Fibroblast of pulmonary artery (primary cell): ENCODE measurements around the gene ACP1.

ENCODE experiments used
- DNase-seq: peaks from one replicate; pipeline ENCODE4 v3.0.0-alpha.2; 2010; ENCODE audit warnings: low read depth
- H3K4me3 ChIP-seq: replicated peaks from 2 replicates; pipeline ENCODE4 v1.5.1; 2011; ENCODE audit warnings: low read depth, mild to moderate bottlenecking, control low read depth, low read length, moderate library complexity
- TF ChIP-seq, protein P1 (sequence below): IDR thresholded peaks from 2 replicates; pipeline ENCODE4 v1.5.1; 2011; ENCODE audit warnings: mild to moderate bottlenecking, control low read depth, low read length, inconsistent platforms; ENCODE audit errors: missing control alignments

Gene ACP1

DNA sequence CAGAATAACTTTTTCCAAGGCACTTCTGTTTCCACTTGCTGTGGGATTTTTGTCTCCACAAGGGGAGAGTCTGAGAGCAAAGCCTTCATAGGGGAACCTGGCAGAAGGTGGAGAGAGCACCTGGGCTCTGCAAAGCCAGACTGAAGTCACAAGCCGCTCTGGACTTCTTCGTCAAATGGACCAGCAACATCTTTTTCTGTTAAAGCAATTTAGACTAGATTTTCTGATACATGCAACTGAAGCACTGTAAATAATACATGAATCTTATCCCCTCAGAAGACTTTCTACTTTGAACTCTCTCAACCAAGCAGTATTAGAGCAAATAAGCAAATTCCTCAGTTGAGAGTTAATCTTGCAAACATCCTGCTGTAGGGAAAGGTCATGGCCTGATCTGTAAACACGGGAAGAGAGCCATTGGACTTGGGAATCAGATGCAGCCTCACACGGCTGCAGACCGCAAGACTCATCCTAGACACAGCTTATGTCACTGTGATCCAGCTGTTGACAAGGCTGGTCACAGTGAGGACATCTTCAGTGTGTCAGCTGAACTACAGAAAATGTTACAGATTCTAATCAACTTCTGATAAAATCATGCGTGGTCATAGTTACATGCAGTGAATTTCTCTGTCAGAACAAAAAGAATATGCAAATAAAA, 4.1 kb upstream of the ACP1 start:
- H3K4me3 ChIP-seq = no peak overlapping the region
- no peak for DNase-seq
- TF ChIP-seq, protein P1, sequence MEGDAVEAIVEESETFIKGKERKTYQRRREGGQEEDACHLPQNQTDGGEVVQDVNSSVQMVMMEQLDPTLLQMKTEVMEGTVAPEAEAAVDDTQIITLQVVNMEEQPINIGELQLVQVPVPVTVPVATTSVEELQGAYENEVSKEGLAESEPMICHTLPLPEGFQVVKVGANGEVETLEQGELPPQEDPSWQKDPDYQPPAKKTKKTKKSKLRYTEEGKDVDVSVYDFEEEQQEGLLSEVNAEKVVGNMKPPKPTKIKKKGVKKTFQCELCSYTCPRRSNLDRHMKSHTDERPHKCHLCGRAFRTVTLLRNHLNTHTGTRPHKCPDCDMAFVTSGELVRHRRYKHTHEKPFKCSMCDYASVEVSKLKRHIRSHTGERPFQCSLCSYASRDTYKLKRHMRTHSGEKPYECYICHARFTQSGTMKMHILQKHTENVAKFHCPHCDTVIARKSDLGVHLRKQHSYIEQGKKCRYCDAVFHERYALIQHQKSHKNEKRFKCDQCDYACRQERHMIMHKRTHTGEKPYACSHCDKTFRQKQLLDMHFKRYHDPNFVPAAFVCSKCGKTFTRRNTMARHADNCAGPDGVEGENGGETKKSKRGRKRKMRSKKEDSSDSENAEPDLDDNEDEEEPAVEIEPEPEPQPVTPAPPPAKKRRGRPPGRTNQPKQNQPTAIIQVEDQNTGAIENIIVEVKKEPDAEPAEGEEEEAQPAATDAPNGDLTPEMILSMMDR = no peak

DNA sequence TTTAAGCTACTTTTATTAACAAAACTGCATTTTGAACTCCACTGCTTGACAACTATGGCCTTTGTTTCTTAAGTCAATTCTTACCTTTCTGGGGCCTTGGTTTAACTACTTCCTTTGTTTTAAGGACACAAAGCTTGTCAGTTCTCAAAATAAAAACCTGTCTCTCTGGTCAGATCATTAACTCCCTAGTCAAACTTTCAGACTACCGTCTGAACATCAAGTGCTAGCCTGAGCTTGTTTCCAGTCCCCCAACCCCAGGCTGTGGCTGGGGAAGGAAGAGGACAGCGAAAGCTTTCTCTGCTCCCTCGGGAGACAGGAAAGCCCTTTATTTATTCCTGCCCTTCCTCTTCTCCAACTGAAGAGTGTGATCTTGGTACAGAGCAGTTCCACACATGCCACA, 2.6 kb upstream of the ACP1 start:
- no peak overlapping the region for H3K4me3 ChIP-seq
- TF ChIP-seq, protein P1 = no peak

GRCh38 chr2:263022-263738, 1.6 kb upstream of the ACP1 start:
- peak overlapping the region; percentile 97 for H3K4me3 ChIP-seq
- no peak for DNase-seq
- TF ChIP-seq, protein P1 = no peak

More for the DNA sequence above, 2.6 kb upstream of the ACP1 start:
- DNase-seq = no peak

GRCh38 chr2:263774-264492, 814 bp upstream of the ACP1 start, which contains the start of gene SH3YL1:
Gene SH3YL1 (minus strand): TSS chr2:264032. CDS start chr2:263984, 48 bp downstream.
- H3K4me3 ChIP-seq = peak within 1 kb of the TSS; percentile 97
- TF ChIP-seq, protein P1 = no peak
- peak; percentile 16 for DNase-seq

GRCh38 chr2:268323-268722, 3.6 kb downstream of the ACP1 start:
- no peak for DNase-seq

DNA sequence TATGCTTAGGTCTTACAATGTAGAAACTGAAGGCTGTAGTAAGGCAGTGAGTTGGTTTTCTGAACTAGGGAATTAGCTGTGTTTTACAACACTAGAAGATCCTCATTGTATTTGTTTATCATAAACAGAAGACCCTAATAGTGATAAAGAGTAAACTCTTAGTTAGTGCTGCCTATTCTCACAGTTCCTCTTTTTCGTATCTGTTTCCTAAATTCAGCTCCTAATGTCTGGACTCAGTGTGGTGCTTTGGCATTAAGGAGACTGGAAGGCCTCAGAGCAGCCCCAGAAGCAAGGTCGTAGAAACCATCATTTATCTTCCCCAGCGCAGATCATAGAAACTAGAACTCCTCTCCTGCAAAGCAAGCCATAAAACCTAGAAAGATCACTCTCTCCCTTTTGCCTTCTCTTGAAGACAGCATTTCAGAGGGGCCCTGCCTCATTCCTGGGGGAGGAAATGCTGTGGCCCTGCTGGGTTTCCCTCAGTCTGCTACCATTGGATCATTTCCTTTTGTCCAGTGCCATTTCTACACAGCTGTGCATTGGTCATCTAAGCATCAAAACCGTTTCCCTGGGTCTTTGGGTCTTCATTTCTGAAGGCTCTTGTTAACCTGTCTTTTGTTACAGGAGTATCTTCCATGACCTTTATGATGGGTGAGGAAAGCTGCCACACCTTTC, 4.7 kb downstream of the ACP1 start:
- H3K4me3 ChIP-seq = no peak overlapping the region
- TF ChIP-seq, protein P1 = no peak
- DNase-seq = no peak

More at GRCh38 chr2:268323-268722, 3.6 kb downstream of the ACP1 start:
- no peak overlapping the region for H3K4me3 ChIP-seq
- TF ChIP-seq, protein P1 = no peak
